HG02840 (cell line): ENCODE results near the gene ZNF641.
"Not testable (repeated sequence)": the region's sequence is repeated elsewhere in the genome, so short reads cannot be mapped to it uniquely, and the experiment has no call there.

Experiments
- ATAC-seq: cut with Tn5 transposase; IDR thresholded peaks from one replicate; pipeline ENCODE4 v1.9.1; 2021; ENCODE audit warnings: mild to moderate bottlenecking, moderate library complexity, moderate number of reproducible peaks; ENCODE audit not compliant: unreplicated experiment, low FRiP score

Gene ZNF641

DNA sequence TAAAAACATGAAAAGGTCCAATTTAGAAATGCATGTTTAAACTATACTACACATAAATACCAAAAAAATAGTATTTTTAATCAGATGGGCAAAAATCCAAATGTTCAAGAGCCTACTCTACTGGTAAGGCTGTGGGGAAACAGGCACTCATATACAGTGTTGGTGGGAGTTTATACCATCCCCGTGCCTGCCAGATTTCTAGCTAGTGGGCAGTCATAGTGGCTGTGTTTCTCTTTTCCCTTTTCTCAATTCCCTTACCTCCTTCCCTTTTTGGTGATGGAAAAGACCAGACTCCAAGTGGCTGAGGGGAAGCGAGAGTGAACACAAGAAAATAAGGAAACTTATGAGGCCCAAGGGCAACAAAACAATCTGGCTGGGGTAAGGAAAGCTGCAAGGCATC lies 14.7 kb downstream of the ZNF641 start:
- ATAC-seq: no peak

DNA sequence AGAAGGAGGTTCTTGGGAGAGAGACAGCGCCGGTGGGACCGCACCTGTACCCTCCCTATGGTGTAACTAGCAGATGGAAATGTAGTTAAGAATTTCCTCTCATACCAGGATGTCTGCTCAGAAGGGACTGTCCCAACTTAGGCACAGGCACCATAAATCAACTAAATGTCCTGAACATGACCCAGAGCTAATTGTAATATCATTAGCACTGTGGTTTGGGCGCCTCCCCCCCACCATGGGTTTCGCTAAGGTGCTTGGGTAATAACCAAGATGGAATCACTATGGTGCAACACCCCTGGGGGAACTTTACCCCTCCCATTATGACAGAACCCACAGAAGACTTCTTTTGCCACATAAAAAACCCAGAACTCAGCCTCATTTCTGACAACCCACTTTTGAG lies 15.9 kb downstream of the ZNF641 start:
- no peak for ATAC-seq

DNA sequence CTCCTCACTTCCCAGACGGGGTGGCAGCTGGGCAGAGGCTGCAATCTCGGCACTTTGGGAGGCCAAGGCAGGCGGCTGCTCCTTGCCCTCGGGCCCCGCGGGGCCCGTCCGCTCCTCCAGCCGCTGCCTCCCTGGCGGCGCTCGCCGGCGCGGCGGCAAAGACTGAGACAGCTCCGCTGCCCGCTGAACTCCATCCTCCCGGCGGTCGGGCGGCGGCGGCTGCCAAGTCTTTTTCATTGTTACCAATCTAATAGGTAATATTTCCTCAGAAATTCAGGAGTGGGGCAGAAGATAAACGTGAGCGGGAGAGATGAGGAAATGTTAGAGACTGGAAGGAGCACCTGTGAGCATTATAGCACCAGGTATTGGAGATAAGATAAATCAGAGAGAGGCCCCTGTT lies 17.0 kb downstream of the ZNF641 start:
- ATAC-seq: not testable (repeated sequence)

DNA sequence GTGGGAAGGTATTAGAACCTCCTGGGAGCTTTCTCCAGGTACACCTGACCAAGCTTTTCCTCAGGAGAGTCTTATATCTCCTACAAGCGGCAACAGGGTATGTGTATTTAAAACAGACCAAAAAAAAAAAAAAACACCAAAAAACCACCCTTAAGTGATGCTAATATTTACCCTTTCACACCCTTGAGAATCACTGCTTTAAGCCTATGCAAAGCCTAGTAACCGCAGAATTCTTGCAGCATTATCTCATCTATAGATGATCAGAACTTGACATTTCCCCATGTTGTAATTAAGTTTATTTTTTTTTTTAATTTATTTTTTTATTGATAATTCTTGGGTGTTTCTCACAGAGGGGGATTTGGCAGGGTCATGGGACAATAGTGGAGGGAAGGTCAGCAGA lies 19.3 kb downstream of the ZNF641 start:
- ATAC-seq: no peak

DNA sequence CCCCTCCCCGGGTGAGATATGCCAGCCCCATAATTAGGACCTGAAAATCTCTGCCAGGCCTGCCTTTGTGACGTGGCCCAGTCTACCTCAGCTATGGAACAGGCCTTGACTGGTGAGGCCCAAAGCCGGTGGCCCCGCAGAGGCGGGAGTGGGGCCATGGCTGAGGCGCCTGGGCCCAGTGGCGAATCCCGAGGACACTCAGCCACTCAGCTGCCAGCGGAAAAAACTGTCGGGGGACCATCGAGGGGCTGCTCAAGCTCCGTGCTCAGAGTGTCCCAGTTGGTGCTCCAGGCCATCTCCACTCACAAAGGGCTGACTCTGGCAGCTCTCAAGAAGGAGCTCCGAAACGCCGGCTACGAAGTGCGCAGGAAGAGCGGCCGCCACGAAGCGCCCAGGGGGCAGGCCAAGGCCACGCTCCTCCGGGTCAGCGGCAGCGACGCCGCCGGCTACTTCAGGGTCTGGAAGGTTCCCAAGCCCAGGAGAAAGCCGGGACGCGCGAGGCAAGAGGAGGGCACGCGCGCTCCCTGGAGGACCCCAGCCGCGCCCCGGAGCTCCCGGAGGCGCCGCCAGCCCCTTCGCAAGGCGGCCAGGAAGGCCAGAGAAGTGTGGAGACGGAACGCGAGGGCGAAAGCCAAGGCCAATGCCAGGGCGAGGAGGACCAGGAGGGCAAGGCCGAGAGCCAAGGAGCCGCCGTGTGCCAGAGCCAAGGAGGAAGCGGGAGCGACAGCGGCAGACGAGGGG lies 21.4 kb downstream of the ZNF641 start:
- no peak for ATAC-seq

DNA sequence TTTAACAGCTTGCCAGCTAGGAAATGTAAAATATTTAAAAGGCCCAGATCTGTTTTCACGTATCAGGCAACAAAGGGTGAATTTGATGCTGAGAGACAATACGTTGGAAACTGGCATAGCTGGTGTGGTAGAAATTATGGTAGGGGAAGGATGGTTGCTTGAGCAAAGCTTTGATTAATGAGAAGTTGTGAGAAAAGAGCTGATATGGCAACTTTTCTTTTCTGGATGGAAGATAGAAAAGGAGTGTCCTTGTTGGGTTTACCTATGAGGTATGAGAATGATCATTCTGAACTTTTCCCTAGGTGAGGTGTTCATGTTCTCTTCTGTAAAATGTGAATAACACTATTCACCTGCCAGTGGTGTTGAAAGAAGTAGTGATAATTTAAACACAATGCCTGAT lies 34.2 kb downstream of the ZNF641 start:
- no peak for ATAC-seq

DNA sequence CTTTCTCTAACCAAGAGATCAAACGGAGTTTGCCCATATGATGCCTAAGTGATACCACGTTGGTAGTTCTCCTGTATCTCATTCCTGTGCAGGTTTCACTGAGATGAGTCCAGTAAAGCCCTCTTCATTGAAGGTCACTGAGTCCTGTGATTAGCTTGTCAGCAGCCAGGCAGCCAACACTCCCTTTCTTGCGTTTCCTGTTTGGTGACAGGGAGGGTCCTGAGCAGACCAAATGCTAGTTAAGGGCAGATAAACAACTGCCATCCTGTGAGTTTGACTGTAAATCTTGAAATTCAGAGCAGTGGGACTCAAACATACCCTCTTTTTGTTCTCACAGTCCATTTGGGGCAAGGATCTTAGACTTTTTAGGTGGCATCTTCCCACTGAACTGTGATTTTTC lies 39.4 kb downstream of the ZNF641 start:
- ATAC-seq: no peak

DNA sequence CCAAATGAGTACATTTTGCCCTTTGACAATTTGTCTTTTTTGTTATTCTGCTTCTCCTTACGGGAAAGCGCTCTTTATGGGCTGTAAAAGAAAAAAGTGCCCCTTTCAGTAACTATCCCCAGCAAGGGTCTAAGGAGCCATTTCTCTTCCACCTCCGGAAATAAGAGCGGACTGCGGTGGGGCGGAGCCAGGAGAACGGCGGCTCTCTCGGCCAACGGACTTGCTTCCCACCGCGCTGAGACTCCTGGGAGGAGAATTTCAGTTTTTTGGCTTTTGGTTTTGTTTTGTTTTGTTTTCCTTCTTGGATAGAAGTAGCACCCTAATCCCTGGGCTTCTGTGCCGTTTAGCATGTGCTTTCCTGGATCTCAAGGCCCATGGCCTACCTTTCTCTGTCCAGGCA lies 43.5 kb downstream of the ZNF641 start:
- ATAC-seq: no peak

- ATAC-seq: no peak
These were observed 45.5 kb downstream of the ZNF641 start for GRCh38 chr12:48305190-48305589.

GRCh38 chr12:48302161-48302911 lies 48.4 kb downstream of the ZNF641 start:
- ATAC-seq: no peak

- ATAC-seq: no peak
These were observed 49.9 kb downstream of the ZNF641 start for GRCh38 chr12:48300774-48301173.

GRCh38 chr12:48296586-48297282 lies 54.0 kb downstream of the ZNF641 start:
- ATAC-seq: no peak

GRCh38 chr12:48292040-48292439 lies 58.7 kb downstream of the ZNF641 start:
- ATAC-seq: no peak

GRCh38 chr12:48291511-48291910 lies 59.2 kb downstream of the ZNF641 start:
- no peak for ATAC-seq

DNA sequence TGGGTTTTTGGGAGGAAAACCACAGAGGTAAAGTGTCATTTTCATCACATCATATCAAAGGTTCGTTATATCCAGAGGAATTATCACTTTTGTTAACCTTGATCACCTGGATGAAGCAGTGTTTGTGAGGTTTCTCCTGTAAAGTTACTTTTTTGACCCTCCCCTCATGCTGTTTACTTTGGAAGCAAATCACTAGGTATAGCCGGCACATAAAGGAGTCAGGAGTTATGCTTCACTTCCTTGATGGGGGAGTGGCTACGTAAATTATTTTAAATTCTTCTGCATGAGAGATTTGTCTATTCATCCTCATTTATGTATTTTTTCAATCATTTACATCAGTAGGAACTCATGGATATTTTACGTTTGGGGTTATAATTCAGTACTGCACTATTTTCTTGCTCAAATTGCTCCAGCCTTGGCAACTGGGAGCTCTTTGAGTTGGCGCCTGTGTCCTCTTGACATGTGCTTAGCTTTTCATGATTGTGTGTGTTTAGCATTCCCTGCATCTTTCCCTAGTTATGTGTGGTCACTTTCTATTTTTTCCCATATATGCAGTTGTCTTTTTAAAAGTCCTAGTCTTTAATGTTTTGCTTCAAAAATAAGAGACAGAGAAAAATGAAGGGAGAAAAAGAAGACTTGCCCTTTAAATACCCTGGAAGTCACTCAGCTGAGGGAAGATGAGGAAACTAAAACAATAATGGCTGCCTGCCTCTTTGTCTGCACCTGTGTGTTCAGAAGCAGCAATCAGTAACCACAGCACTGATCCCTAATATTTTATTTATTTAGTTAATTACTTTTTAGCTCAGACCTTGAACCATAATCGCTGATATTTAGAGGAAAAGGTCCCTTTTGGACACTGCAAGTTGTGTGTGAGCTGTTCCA lies 62.1 kb downstream of the ZNF641 start:
- ATAC-seq: no peak
